BLaER1 (cell line): ENCODE data around the gene IER3.
A peak's percentile ranks its signal among the peaks of the same experiment; 100 is the strongest.
"Not testable (repeated sequence)": the region's sequence is repeated elsewhere in the genome, so short reads cannot be mapped to it uniquely, and the experiment has no call there.

Source experiments
- H3K27ac ChIP-seq: shearing (Covaris generic); formaldehyde crosslinking; 2 replicates; pipeline ENCODE4 v1.8.1; 2022
- H3K27me3 ChIP-seq: shearing (Covaris generic); formaldehyde crosslinking; 2 replicates; pipeline ENCODE4 v1.8.1; 2022
- H3K36me3 ChIP-seq: shearing (Covaris generic); formaldehyde crosslinking; 2 replicates; pipeline ENCODE4 v1.8.1; 2022
- H3K4me1 ChIP-seq: shearing (Covaris generic); formaldehyde crosslinking; 2 replicates; pipeline ENCODE4 v1.8.1; 2022
- H3K4me2 ChIP-seq: shearing (Covaris generic); formaldehyde crosslinking; 2 replicates; pipeline ENCODE4 v1.8.1; 2022
- H3K4me3 ChIP-seq: shearing (Covaris generic); formaldehyde crosslinking; 2 replicates; pipeline ENCODE4 v1.8.1; 2022
- H3K9ac ChIP-seq: shearing (Covaris generic); formaldehyde crosslinking; 2 replicates; pipeline ENCODE4 v1.8.1; 2022
- H3K9me3 ChIP-seq: shearing (Covaris generic); formaldehyde crosslinking; 2 replicates; pipeline ENCODE4 v1.8.1; 2022
- H4K20me1 ChIP-seq: shearing (Covaris generic); formaldehyde crosslinking; 2 replicates; pipeline ENCODE4 v1.8.1; 2022
- Cebpa-rat ChIP-seq: shearing (Covaris generic); IDR thresholded peaks from 2 replicates; pipeline ENCODE4 v1.8.1; 2022

IER3 gene

DNA sequence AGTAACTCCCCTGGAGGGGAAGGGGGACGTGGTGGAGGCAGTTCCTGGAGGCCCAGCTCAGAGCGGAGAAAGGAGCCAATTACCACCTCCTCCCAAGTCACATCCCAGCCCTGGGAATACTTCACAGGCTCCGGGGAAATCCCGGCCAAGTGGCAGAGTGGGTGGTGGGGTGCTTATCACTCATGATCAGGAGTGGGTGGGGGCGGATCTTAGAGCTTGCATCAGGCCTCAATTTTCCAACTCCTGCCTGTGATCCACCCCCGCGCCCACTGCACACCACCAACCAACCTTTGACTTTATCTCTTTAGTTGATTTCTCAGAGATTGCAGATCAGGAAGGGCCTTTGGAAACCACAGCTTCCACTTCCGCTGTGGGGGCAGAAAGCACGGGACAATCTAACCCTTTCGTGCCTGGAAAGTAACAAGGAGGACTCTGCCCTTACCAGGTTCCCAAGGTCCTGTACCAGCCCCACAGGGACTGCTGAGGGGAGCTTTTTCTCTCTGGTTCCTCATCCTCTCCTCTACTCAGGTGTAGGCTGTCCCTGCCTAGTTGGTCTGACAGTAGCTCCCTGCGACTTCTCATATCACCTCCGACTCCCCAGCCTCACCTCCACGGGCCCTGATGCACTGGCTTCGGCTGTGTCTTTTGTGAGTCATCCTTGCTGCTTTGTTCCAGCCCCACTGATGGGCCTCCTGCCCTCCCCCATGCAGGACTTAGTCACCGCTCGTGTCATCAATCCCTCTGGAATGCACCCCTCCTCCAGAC is 24.9 kb upstream of the IER3 start:
- Histone ChIP-seq H3K4me2 (peak overlapping the region; percentile 78), H4K20me1 (no peaks in the 10 kb centered on the region), H3K9me3 (peaks cover 5% of the 10 kb centered on the region; the same call in 1 of the 2 replicates), H3K9ac (peak overlapping the region; percentile 56), H3K4me3 (peak overlapping the region; percentile 39), H3K4me1 (peaks cover 41% of the 10 kb centered on the region), H3K27ac (peak overlapping the region; percentile 75), H3K36me3 (no peaks in the 10 kb centered on the region), H3K27me3 (no peaks in the 10 kb centered on the region)
- no peak for TF ChIP-seq Cebpa-rat

DNA sequence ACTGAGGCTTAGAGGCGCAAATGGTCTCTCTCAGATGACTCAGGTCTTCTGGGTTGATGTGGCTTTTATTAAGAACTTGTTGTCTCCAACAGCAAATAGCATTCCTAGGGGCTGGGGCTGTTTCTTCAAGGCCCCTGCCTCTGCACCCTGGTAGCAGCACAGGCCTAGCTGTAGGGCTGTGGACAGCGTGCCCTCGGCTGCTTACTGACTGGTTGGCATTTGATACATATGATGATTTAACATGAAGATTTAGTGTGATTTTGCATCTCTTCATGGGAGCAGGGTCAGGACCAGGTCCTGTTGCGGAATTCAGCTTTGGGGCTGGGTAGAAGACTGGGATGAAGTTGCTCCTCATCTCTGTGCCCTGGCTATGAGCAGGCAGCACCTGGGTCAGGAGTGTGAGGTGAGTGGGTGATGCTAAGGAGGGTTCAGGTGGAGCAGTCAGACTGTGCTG is 24.3 kb upstream of the IER3 start:
- no peaks in the 10 kb centered on the region for H3K27me3 ChIP-seq
- H3K4me2 ChIP-seq = peak overlapping the region; percentile 78
- H3K4me3 ChIP-seq = peak overlapping the region; percentile 39
- H3K4me1 ChIP-seq = peaks cover 47% of the 10 kb centered on the region
- TF ChIP-seq Cebpa-rat = no peak
- peak overlapping the region; percentile 75 for H3K27ac ChIP-seq
- H3K9me3 ChIP-seq = peaks cover 5% of the 10 kb centered on the region; the same call in 1 of the 2 replicates
- no peaks in the 10 kb centered on the region for H4K20me1 ChIP-seq
- H3K9ac ChIP-seq = peak overlapping the region; percentile 56
- H3K36me3 ChIP-seq = no peaks in the 10 kb centered on the region

DNA sequence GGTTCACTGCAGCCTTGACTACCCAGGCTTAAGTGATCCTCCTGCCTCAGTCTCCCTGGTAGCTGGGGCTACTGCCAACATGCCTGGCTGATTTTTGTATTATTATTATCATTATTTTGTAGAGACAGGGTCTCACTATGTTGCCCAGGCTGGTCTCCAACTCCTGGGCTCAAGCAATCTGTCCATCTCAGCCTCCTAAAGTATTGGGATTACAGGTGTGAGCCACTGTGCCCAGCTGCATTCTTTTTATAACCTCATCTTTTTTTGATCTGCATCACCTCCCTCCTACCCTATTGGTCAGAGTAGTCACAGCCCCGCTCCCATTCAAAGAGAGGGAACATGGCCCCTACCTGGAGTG is 23.6 kb upstream of the IER3 start:
- peak overlapping the region; percentile 78 for H3K4me2 ChIP-seq
- no peak for TF ChIP-seq Cebpa-rat

DNA sequence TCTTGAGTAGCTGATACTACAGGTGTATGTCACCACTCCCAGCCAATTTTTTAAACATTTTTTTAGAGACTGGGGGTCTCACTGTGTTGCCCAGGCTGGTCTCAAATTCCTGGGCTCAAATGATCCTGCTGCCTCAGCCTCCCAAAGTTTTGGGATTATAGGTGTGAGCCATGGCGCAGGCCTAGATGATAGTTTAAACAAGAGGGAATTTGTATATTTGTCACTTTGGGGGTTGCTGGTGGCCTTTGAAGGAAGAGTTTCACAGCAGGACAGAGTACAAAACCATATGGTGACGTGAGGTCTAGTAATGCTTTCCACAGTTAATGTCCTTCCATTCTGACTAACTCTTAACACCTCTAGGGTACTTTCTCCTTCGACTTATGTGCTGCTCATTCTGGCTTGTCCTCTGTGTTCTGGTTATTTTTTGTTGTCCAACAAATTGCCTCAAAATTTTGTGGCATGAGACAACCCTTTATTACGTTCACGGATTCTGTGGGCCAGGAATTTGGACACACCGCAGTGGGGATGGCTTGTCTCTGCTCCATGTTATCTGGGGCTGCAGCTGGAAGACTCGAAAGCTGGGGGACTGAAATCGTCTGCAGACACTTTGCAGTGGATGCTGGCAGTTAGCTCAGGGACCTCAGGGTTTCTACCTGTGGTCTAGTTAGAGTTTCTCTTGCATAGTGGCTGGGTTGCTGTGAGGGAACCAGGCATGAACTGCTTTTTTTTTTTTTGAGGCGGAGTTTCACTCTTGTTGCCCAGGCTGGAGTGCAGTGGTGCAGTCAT is 23.0 kb upstream of the IER3 start:
- no peak overlapping the region for H3K27ac ChIP-seq
- no peaks in the 10 kb centered on the region for H3K27me3 ChIP-seq
- TF ChIP-seq Cebpa-rat = no peak
- no peak overlapping the region for H3K4me3 ChIP-seq
- H3K9me3 ChIP-seq = peaks cover 5% of the 10 kb centered on the region; the same call in 1 of the 2 replicates
- H3K4me1 ChIP-seq = peaks cover 49% of the 10 kb centered on the region
- no peaks in the 10 kb centered on the region for H4K20me1 ChIP-seq
- peak overlapping the region; percentile 78 for H3K4me2 ChIP-seq
- H3K9ac ChIP-seq = no peak overlapping the region
- no peaks in the 10 kb centered on the region for H3K36me3 ChIP-seq

More for the DNA sequence above, 23.6 kb upstream of the IER3 start:
- no peaks in the 10 kb centered on the region for H4K20me1 ChIP-seq
- H3K27ac ChIP-seq = no peak overlapping the region
- H3K4me1 ChIP-seq = peaks cover 49% of the 10 kb centered on the region
- no peak overlapping the region for H3K9ac ChIP-seq
- H3K36me3 ChIP-seq = no peaks in the 10 kb centered on the region
- no peak overlapping the region for H3K4me3 ChIP-seq
- H3K27me3 ChIP-seq = no peaks in the 10 kb centered on the region
- H3K9me3 ChIP-seq = peaks cover 5% of the 10 kb centered on the region; the same call in 1 of the 2 replicates

DNA sequence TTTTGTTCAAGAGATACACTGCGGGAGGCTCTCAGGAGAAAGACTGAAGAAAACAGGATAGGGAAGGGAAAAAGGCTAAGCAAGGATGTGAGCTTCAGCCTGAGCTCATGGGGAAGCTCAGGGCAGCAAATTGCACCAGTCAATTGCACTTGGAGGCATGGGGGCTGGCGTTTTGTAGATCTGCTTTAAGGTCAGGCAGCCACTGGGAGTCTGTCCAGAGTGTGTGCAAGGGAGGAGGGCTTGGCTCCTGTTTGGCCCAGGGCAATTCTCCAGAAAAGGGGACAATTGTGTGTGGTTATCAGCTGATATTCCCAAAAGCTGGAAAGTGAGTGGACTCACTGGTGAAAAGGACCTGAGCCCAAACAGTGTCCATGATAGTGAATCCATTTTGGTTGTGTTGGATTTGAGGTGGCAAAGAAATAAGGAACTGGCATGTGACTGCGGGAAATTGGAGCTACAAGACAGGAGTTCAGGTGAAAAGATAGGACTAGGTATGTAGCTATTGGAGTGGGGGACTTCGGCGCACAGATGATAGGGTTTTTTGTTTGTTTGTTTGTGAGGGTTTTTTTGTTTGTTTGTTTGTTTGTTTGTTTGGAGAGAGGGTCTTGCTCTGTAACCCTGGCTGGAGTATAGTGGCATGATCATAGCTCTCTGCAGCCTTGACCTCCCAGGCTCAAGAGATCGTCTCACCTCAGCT is 22.3 kb upstream of the IER3 start:
- Histone ChIP-seq H3K27me3 (no peaks in the 10 kb centered on the region), H3K9ac (no peak overlapping the region), H3K36me3 (no peaks in the 10 kb centered on the region), H4K20me1 (no peaks in the 10 kb centered on the region), H3K27ac (no peak overlapping the region), H3K9me3 (peaks cover 5% of the 10 kb centered on the region; the same call in 1 of the 2 replicates), H3K4me3 (no peak overlapping the region), H3K4me1 (peaks cover 49% of the 10 kb centered on the region), H3K4me2 (no peak overlapping the region)
- TF ChIP-seq Cebpa-rat = no peak

DNA sequence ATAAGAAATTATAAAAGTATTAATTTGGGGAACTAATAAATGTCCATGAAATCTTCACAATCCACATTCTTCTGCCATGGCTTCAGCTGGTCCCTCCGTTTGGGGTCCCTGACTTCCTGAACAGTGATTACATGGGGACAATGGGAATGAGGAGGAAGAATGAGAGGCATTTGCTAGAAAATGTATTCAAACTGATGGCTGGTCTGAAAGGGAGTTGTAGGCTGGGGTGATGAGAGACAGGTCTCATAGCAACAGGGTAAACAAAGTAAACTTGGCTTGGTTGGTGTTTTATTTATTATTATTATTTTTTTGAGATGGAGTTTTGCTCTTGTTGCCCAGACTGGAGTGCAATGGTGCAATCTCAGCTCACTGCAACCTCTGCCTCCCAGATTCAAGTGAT is 21.1 kb upstream of the IER3 start:
- not testable (repeated sequence) for H3K9ac ChIP-seq, H3K27ac ChIP-seq, H3K4me2 ChIP-seq, H4K20me1 ChIP-seq, H3K4me3 ChIP-seq, H3K36me3 ChIP-seq, H3K27me3 ChIP-seq, H3K9me3 ChIP-seq
- peaks cover 45% of the 10 kb centered on the region for H3K4me1 ChIP-seq

DNA sequence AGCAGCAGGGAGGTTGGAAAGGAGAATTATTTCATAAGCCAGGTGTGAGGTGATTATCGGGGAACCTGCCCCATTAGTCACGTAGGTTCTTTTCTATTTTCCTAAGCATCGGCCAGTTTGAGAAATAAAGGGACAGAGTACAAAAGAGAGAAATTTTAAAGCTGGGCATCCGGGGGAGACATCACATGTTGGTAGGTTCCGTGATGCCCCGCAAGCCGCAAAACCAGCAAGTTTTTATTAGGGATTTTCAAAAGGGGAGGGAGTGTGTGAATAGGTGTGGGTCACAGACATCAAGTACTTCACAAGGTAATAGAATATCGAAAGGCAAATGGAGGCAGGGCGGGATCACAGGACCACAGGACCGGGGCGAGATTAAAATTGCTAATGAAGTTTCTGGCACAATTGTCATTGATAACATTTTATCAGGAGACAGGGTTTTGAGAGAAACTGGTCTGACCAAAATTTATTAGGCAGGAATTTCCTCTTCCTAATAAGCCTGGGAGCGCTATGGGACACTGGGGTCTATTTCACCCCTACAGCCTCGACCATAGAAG is 20.2 kb upstream of the IER3 start:
- peaks cover 13% of the 10 kb centered on the region for H3K9me3 ChIP-seq
- not testable (repeated sequence) for H3K27me3 ChIP-seq, H3K9ac ChIP-seq, H3K27ac ChIP-seq, H4K20me1 ChIP-seq, H3K36me3 ChIP-seq, H3K4me3 ChIP-seq
- H3K4me1 ChIP-seq = peaks cover 39% of the 10 kb centered on the region
- H3K4me2 ChIP-seq = 0 out of 2 replicates have a peak overlapping the region, but pooled peaks have one; percentile 33

DNA sequence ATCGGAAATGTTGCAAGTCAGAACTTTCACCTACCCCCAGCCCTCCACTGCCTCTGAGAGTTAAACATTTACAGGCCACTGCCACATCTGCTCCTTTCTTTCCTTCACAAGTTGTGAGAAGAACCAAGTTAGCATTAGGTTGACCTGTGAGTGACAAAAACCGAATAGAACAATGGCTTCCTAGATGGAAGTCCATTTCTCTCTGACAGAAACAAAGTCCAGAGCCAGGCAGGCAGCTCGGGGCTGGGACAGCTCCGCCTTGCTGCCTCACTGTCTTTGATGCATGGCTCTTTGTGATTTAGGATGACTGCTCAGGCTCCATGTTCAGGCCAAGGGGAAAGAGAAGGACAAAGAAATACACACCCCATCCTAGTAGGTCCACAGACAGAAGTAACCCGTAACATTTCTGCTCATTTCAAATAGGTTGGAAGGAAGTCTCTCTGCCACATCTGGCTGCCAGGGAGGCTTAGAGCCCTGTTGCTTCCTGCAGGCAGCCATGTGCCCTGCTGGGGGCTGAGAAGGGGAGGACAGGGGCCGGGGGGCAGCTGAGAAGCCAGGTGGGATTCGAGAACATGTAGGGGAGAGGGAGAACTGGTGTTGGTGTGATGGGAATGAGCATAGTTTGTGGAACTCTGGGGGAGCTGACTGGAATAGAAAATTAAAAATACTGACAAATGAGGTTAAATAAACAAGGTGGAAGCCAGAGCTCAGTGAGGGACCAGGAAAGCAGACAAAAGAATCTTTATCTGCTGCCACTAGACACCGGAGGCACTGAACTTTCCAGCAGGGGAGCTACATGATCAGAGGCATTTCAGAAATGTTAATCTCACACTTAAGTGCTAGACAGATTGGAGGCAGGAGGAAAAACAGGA is 19.5 kb upstream of the IER3 start:
- Histone ChIP-seq H3K4me3 (no peak overlapping the region), H3K9me3 (peaks cover 14% of the 10 kb centered on the region), H3K27ac (no peak overlapping the region), H4K20me1 (no peaks in the 10 kb centered on the region), H3K9ac (no peak overlapping the region), H3K4me2 (peak overlapping the region; percentile 33), H3K36me3 (no peaks in the 10 kb centered on the region), H3K4me1 (peaks cover 39% of the 10 kb centered on the region), H3K27me3 (no peaks in the 10 kb centered on the region)
- TF ChIP-seq Cebpa-rat = no peak

DNA sequence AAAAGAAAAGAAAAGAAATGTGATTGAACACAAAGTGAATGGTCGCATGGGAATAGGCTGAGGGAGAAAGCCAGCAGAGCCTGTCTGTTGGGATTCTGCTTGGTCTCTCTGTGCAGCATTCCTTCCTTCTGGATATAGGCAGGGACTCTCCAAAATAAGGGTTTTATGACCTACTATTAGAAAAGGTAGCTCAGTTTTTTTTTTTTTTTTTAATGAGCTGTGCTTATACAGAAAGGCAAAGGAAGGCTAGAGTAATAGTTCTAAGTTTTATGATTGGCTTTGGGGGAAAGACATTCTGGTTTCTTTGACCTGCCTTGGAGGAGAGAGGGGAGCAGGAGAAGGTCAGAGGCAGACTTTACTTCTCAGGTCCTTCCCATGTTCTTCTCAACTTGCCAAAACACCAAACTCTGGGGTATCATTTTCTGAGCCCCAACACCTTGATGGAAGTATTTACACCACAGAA is 18.8 kb upstream of the IER3 start:
- H3K27me3 ChIP-seq = no peaks in the 10 kb centered on the region
- peak overlapping the region; percentile 33; the same call in 1 of the 2 replicates for H3K4me2 ChIP-seq
- no peak overlapping the region for H3K4me3 ChIP-seq
- TF ChIP-seq Cebpa-rat = no peak
- peaks cover 14% of the 10 kb centered on the region for H3K9me3 ChIP-seq
- peaks cover 38% of the 10 kb centered on the region for H3K4me1 ChIP-seq
- H3K36me3 ChIP-seq = no peaks in the 10 kb centered on the region
- no peaks in the 10 kb centered on the region for H4K20me1 ChIP-seq
- no peak overlapping the region for H3K27ac ChIP-seq
- H3K9ac ChIP-seq = no peak overlapping the region
